Osteocyte (in vitro differentiated cells): Measurements from ENCODE around the gene NUP98. TPM values are rescaled to one million over a fixed set of nuclear protein-coding genes. Genes with fewer than 3 reads are reported as not detected.
"Not testable (repeated sequence)": the region's sequence is repeated elsewhere in the genome, so short reads cannot be mapped to it uniquely, and the experiment has no call there.

ENCODE experiments used
- DNase-seq: peaks from one replicate; pipeline ENCODE4 v3.0.0; 2021; ENCODE audit warnings: mixed read lengths; ENCODE audit not compliant: unreplicated experiment; ENCODE audit errors: extremely low spot score
- H3K27ac Mint-ChIP-seq: one replicate; pipeline ENCODE4 v1.8.0; 2021; ENCODE audit warnings: mild to moderate bottlenecking, mixed read lengths; ENCODE audit not compliant: unreplicated experiment
- H3K27me3 Mint-ChIP-seq: one replicate; pipeline ENCODE4 v1.8.0; 2021; ENCODE audit warnings: mixed read lengths; ENCODE audit not compliant: unreplicated experiment
- H3K36me3 Mint-ChIP-seq: one replicate; pipeline ENCODE4 v1.8.0; 2021; ENCODE audit warnings: mixed read lengths; ENCODE audit not compliant: unreplicated experiment
- H3K4me1 Mint-ChIP-seq: one replicate; pipeline ENCODE4 v1.8.0; 2021; ENCODE audit warnings: mixed read lengths; ENCODE audit not compliant: unreplicated experiment
- H3K4me3 Mint-ChIP-seq: one replicate; pipeline ENCODE4 v1.8.0; 2021; ENCODE audit warnings: mild to moderate bottlenecking, moderate library complexity, mixed read lengths; ENCODE audit not compliant: unreplicated experiment
- H3K9me3 Mint-ChIP-seq: one replicate; pipeline ENCODE4 v1.8.0; 2021; ENCODE audit warnings: mixed read lengths; ENCODE audit not compliant: unreplicated experiment
- total RNA-seq: library from RNA; stranded (reverse); gene quantifications from 2 replicates; pipeline ENCODE4 v1.2.1, GENCODE V29; 2021
- TF ChIP-seq, protein P1 (sequence below): fragments of 200-600 bp; sonication (generic); IDR thresholded peaks from 2 replicates; pipeline ENCODE4 v1.5.0; 2021; ENCODE audit warnings: antibody characterized with exemption, mild to moderate bottlenecking, moderate library complexity

The NUP98 gene
- total RNA-seq, 1 donor from 2014 or later = 68.9 TPM

GRCh38 chr11:3795131-3796001, 2.0 kb downstream of the NUP98 start:
- TF ChIP-seq, protein P1, sequence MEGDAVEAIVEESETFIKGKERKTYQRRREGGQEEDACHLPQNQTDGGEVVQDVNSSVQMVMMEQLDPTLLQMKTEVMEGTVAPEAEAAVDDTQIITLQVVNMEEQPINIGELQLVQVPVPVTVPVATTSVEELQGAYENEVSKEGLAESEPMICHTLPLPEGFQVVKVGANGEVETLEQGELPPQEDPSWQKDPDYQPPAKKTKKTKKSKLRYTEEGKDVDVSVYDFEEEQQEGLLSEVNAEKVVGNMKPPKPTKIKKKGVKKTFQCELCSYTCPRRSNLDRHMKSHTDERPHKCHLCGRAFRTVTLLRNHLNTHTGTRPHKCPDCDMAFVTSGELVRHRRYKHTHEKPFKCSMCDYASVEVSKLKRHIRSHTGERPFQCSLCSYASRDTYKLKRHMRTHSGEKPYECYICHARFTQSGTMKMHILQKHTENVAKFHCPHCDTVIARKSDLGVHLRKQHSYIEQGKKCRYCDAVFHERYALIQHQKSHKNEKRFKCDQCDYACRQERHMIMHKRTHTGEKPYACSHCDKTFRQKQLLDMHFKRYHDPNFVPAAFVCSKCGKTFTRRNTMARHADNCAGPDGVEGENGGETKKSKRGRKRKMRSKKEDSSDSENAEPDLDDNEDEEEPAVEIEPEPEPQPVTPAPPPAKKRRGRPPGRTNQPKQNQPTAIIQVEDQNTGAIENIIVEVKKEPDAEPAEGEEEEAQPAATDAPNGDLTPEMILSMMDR = no peak
- H3K36me3 Mint-ChIP-seq = peaks cover 12% of the 10 kb centered on the region
- peak overlapping the region; percentile 90 for H3K4me3 Mint-ChIP-seq
- peak overlapping the region; percentile 98 for H3K27ac Mint-ChIP-seq
- peaks cover 31% of the 10 kb centered on the region for H3K4me1 Mint-ChIP-seq
- no peaks in the 10 kb centered on the region for H3K27me3 Mint-ChIP-seq
- no peaks in the 10 kb centered on the region for H3K9me3 Mint-ChIP-seq
- DNase-seq = no peak

DNA sequence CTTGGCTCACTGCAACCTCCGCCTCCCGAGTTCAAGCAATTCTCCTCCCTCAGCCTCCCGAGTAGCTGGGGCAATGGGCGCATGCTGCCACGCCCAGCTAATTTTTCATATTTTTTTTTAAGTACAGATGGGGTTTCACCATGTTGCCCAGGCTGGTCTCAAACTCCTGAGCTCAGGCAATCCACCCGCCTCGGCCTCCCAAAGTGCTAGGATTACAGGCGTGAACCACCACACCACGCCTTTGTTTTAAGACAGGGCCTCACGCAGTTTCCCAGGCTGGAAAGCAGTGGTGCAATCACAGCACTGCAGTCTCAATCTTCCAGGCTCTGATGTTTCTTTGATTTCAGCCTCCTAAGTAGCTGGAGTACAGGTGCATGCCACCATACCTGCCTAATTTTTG, 3.0 kb downstream of the NUP98 start:
- DNase-seq, H3K9me3 Mint-ChIP-seq, H3K27me3 Mint-ChIP-seq, H3K4me3 Mint-ChIP-seq, H3K27ac Mint-ChIP-seq: not testable (repeated sequence)
- Mint-ChIP-seq H3K36me3 (peaks cover 12% of the 10 kb centered on the region), H3K4me1 (peaks cover 31% of the 10 kb centered on the region)

DNA sequence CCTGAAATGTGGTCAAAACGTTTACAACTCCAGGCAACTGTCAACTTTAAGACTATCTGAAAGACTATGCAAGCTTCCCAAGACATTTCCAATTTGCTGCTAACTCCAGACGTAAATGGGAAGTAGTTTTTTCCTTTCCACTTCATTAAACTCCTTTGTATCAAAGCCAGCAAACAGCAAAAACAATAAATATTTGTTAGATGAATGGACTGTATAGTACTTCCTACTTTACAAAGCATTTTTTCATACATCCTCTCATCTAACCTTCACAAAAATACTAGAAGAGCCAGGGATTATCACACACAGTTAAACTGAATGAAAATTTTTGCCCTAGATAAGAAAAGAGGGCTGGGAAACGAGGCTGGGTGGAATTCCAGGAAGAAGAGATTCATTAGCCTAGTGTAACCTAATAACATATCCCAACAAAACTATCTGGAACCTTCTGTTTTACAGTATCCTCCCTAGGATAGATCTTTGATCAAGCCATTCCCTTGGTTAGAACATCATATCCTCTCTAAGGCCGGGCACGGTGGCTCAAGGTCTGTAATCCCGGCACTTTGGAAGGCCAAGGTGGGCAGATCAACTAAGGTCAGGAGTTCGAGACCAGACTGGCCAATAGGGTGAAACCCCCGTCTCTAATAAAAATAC, 10.4 kb downstream of the NUP98 start:
- no peak for DNase-seq

GRCh38 chr11:3783611-3784010, 13.7 kb downstream of the NUP98 start:
- Mint-ChIP-seq H3K36me3 (peaks cover 15% of the 10 kb centered on the region), H3K9me3 (no peaks in the 10 kb centered on the region), H3K27me3 (no peaks in the 10 kb centered on the region), H3K4me1 (peaks cover 25% of the 10 kb centered on the region), H3K27ac (no peak overlapping the region), H3K4me3 (no peak overlapping the region)
- no peak for DNase-seq
- TF ChIP-seq, protein P1 = no peak

More for the DNA sequence above, 10.4 kb downstream of the NUP98 start:
- Mint-ChIP-seq H3K36me3 (peaks cover 11% of the 10 kb centered on the region), H3K27ac (peak overlapping the region; percentile 46), H3K4me1 (peaks cover 22% of the 10 kb centered on the region), H3K9me3 (no peaks in the 10 kb centered on the region), H3K4me3 (no peak overlapping the region), H3K27me3 (no peaks in the 10 kb centered on the region)
- TF ChIP-seq, protein P1 = no peak

GRCh38 chr11:3782963-3783362, 14.4 kb downstream of the NUP98 start:
- peaks cover 21% of the 10 kb centered on the region for H3K36me3 Mint-ChIP-seq
- DNase-seq = no peak
- H3K4me3 Mint-ChIP-seq = no peak overlapping the region
- no peak overlapping the region for H3K27ac Mint-ChIP-seq
- H3K4me1 Mint-ChIP-seq = peaks cover 25% of the 10 kb centered on the region
- no peaks in the 10 kb centered on the region for H3K27me3 Mint-ChIP-seq
- no peaks in the 10 kb centered on the region for H3K9me3 Mint-ChIP-seq
- TF ChIP-seq, protein P1 = no peak
